PC-3 (cell line): ENCODE measurements around the gene KCNJ15. TPM values are rescaled to one million over a fixed set of nuclear protein-coding genes. Genes with fewer than 3 reads are reported as not detected.

ENCODE experiments used
- ATAC-seq: fragments of 200-7000 bp; cut with Tn5 transposase; 2 replicates; pipeline ENCODE4 v1.9.1; 2020; ENCODE audit warnings: mild to moderate bottlenecking, moderate library complexity
- BruUV-seq: library from RNA; stranded (reverse); fragments of 400-500 nt; replicated peaks from 2 replicates; lab custom pipeline; 2021; lab: Mats Ljungman, UMichigan
- CTCF ChIA-PET: fragments of 300-600 bp; sonication (Branson Sonifier 250); formaldehyde crosslinking; loops from one replicate; lab custom pipeline; 2022; ENCODE audit warnings: antibody characterized with exemption; lab: Charles Lee
- POLR2A ChIA-PET: fragments of 300-600 bp; sonication (Branson Sonifier 250); formaldehyde crosslinking; loops from one replicate; lab custom pipeline; 2022; ENCODE audit warnings: antibody characterized with exemption; ENCODE audit not compliant: unreplicated experiment; lab: Charles Lee
- DNase-seq: peaks from one replicate; pipeline ENCODE4 v3.0.0-alpha.2; 2015
- H2AFZ ChIP-seq: fragments of 300-600 bp; sonication (generic); 2 replicates; pipeline ENCODE4 v1.6.0; 2016; ENCODE audit warnings: antibody characterized with exemption, low read length
- H3F3A ChIP-seq: fragments of 300-600 bp; sonication (generic); one replicate; pipeline ENCODE4 v1.6.0; 2017; ENCODE audit warnings: antibody characterized with exemption, low read length, control low read depth, mild to moderate bottlenecking; ENCODE audit not compliant: unreplicated experiment
- H3K27ac ChIP-seq: fragments of 300-600 bp; sonication (generic); 2 replicates; pipeline ENCODE4 v1.5.1; 2016; ENCODE audit warnings: mild to moderate bottlenecking, low read length
- H3K27me3 ChIP-seq: fragments of 300-600 bp; sonication (generic); 2 replicates; pipeline ENCODE4 v1.6.1; 2016; ENCODE audit warnings: low read length, mixed read lengths
- H3K36me3 ChIP-seq: fragments of 300-600 bp; sonication (generic); 2 replicates; pipeline ENCODE4 v1.6.1; 2016; ENCODE audit warnings: low read depth, mixed run types, low read length, mixed read lengths
- H3K4me1 ChIP-seq: fragments of 300-600 bp; sonication (generic); 2 replicates; pipeline ENCODE4 v1.5.1; 2016; ENCODE audit warnings: low read length; ENCODE audit not compliant: insufficient read depth
- H3K4me2 ChIP-seq: fragments of 300-600 bp; sonication (generic); 2 replicates; pipeline ENCODE4 v1.6.0; 2016; ENCODE audit warnings: low read length
- H3K4me3 ChIP-seq: fragments of 300-600 bp; sonication (generic); 2 replicates; pipeline ENCODE4 v1.5.1; 2016; ENCODE audit warnings: mild to moderate bottlenecking, low read length, mixed read lengths
- H3K79me2 ChIP-seq: fragments of 300-600 bp; sonication (generic); 2 replicates; pipeline ENCODE4 v1.6.1; 2017; ENCODE audit warnings: low read length, mixed read lengths
- H3K9ac ChIP-seq: fragments of 300-600 bp; sonication (generic); 2 replicates; pipeline ENCODE4 v1.6.0; 2016; ENCODE audit warnings: mild to moderate bottlenecking, low read length
- H3K9me2 ChIP-seq: fragments of 300-600 bp; sonication (generic); replicated peaks from 2 replicates; pipeline ENCODE4 v1.6.1; 2016; ENCODE audit warnings: mixed run types, low read length, mixed read lengths
- H3K9me3 ChIP-seq: fragments of 300-600 bp; sonication (generic); 2 replicates; pipeline ENCODE4 v1.6.1; 2016; ENCODE audit warnings: low read length, mixed read lengths
- H4K20me1 ChIP-seq: fragments of 300-600 bp; sonication (generic); 2 replicates; pipeline ENCODE4 v1.6.1; 2016; ENCODE audit warnings: low read length, mixed read lengths
- CTCF ChIP-seq: fragments of 300-600 bp; sonication (generic); conservative IDR thresholded peaks from 2 replicates; pipeline ENCODE4 v1.5.1; 2017; ENCODE audit warnings: antibody characterized with exemption, low read depth, mild to moderate bottlenecking, low read length
- EZH2 ChIP-seq: fragments of 300-600 bp; sonication (generic); IDR thresholded peaks from one replicate; pipeline ENCODE4 v1.6.1; 2017; ENCODE audit warnings: antibody characterized with exemption, mild to moderate bottlenecking, low read length; ENCODE audit not compliant: unreplicated experiment
- EZH2phosphoT487 ChIP-seq: fragments of 300-600 bp; sonication (generic); IDR thresholded peaks from 2 replicates; pipeline ENCODE4 v1.6.1; 2018; ENCODE audit warnings: mild to moderate bottlenecking, antibody characterized with exemption, low read length, borderline replicate concordance
- intact Hi-C: fragments of 100-400 bp; cut with micrococcal nuclease; formaldehyde crosslinking; loops from 2 replicates; pipeline ENCODE4 v1.9.0; 2023
- total RNA-seq: library from RNA; depleted of rRNA; stranded (reverse); fragments of >200 nt; gene quantifications from 2 replicates; pipeline ENCODE4 v1.2.3, GENCODE V29; 2014

The KCNJ15 gene
- total RNA-seq, 1 experiment from 2014 or later = 0.26 TPM

GRCh38 chr21:38298832-38299231 lies 42.0 kb downstream of the KCNJ15 start:
- Histone ChIP-seq H3K9ac (no peak overlapping the region), H2AFZ (no peak overlapping the region), H3K4me1 (peaks cover 21% of the 10 kb centered on the region), H3K27ac (no peak overlapping the region), H4K20me1 (no peaks in the 10 kb centered on the region), H3F3A (no peaks in the 10 kb centered on the region), H3K27me3 (no peaks in the 10 kb centered on the region), H3K79me2 (no peaks in the 10 kb centered on the region), H3K4me3 (no peak overlapping the region), H3K36me3 (no peaks in the 10 kb centered on the region), H3K9me3 (no peaks in the 10 kb centered on the region), H3K9me2 (no peaks in the 10 kb centered on the region), H3K4me2 (no peak overlapping the region)
- POLR2A ChIA-PET = no interaction called here
- ATAC-seq (no peak), DNase-seq (no peak)
- BruUV-seq = no TSS peak
- no peak for TF ChIP-seq CTCF
- CTCF ChIA-PET = no interaction called here
- intact Hi-C loops = no loop called here

DNA sequence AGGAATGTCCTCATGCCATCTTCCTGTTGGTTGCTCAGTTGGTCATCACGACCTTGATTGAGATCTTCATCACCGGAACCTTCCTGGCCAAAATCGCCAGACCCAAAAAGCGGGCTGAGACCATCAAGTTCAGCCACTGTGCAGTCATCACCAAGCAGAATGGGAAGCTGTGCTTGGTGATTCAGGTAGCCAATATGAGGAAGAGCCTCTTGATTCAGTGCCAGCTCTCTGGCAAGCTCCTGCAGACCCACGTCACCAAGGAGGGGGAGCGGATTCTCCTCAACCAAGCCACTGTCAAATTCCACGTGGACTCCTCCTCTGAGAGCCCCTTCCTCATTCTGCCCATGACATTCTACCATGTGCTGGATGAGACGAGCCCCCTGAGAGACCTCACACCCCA lies 42.9 kb downstream of the KCNJ15 start:
- H3K79me2 ChIP-seq = no peaks in the 10 kb centered on the region
- TF ChIP-seq EZH2phosphoT487 = no peak
- TF ChIP-seq CTCF = no peak
- no peak for TF ChIP-seq EZH2
- POLR2A ChIA-PET = no interaction called here
- DNase-seq = no peak
- H2AFZ ChIP-seq = no peak overlapping the region
- H3K4me2 ChIP-seq = no peak overlapping the region
- H3K27me3 ChIP-seq = no peaks in the 10 kb centered on the region
- peaks cover 21% of the 10 kb centered on the region for H3K4me1 ChIP-seq
- H3K4me3 ChIP-seq = no peak overlapping the region
- H3K9me2 ChIP-seq = no peaks in the 10 kb centered on the region
- no peaks in the 10 kb centered on the region for H3F3A ChIP-seq
- intact Hi-C loops = no loop called here
- CTCF ChIA-PET = no interaction called here
- no peak overlapping the region for H3K27ac ChIP-seq
- BruUV-seq = no TSS peak
- H3K9ac ChIP-seq = no peak overlapping the region
- ATAC-seq = no peak
- no peaks in the 10 kb centered on the region for H3K9me3 ChIP-seq
- H4K20me1 ChIP-seq = no peaks in the 10 kb centered on the region
- H3K36me3 ChIP-seq = no peaks in the 10 kb centered on the region

- H3K4me3 ChIP-seq = no peak overlapping the region
- H3K79me2 ChIP-seq = no peaks in the 10 kb centered on the region
- H3K4me1 ChIP-seq = peaks cover 21% of the 10 kb centered on the region
- no peaks in the 10 kb centered on the region for H3K9me2 ChIP-seq
- H3K27me3 ChIP-seq = no peaks in the 10 kb centered on the region
- no peaks in the 10 kb centered on the region for H4K20me1 ChIP-seq
- no TSS peak for BruUV-seq
- DNase-seq = no peak
- no peak overlapping the region for H2AFZ ChIP-seq
- no peaks in the 10 kb centered on the region for H3K9me3 ChIP-seq
- no peak overlapping the region for H3K9ac ChIP-seq
- ChIA-PET CTCF (no interaction called here), POLR2A (no interaction called here)
- H3K36me3 ChIP-seq = no peaks in the 10 kb centered on the region
- no peak for ATAC-seq
- TF ChIP-seq EZH2phosphoT487 = no peak
- no peak for TF ChIP-seq CTCF
- no peak for TF ChIP-seq EZH2
- H3F3A ChIP-seq = no peaks in the 10 kb centered on the region
- intact Hi-C loops = no loop called here
- H3K4me2 ChIP-seq = no peak overlapping the region
- no peak overlapping the region for H3K27ac ChIP-seq
Measured at GRCh38 chr21:38300141-38300578, 43.4 kb downstream of the KCNJ15 start.
